Stimulated activated memory B cell treated with anti-CD40 and anti-IgM and Interleukin-4, amounts not matched to agents 10 μg/mL and 1 μg/mL and 100 μg/mL, for 72 hours (primary cell): ENCODE results near the gene ABHD14A.

ENCODE experiments used
- ATAC-seq: fragments of 150-1000 bp; cut with Tn5 transposase; 2 replicates; pipeline ENCODE4 v1.10.0; 2021
- H3K27ac Mint-ChIP-seq: one replicate; pipeline ENCODE4 v1.8.0; 2022; ENCODE audit warnings: mild to moderate bottlenecking, mixed read lengths
- H3K27me3 Mint-ChIP-seq: one replicate; pipeline ENCODE4 v1.8.0; 2022; ENCODE audit warnings: mixed read lengths
- H3K36me3 Mint-ChIP-seq: one replicate; pipeline ENCODE4 v1.8.0; 2022; ENCODE audit warnings: mixed read lengths
- H3K4me1 Mint-ChIP-seq: one replicate; pipeline ENCODE4 v1.8.0; 2022; ENCODE audit warnings: mixed read lengths
- H3K4me3 Mint-ChIP-seq: one replicate; pipeline ENCODE4 v1.8.0; 2022; ENCODE audit warnings: mild to moderate bottlenecking, moderate library complexity, mixed read lengths
- H3K9me3 Mint-ChIP-seq: one replicate; pipeline ENCODE4 v1.8.0; 2022; ENCODE audit warnings: mixed read lengths

The ABHD14A gene

GRCh38 chr3:51937014-51937413 lies 37.9 kb upstream of the ABHD14A start:
- Mint-ChIP-seq H3K27ac (peak overlapping the region; percentile 11), H3K4me1 (peaks cover 30% of the 10 kb centered on the region), H3K9me3 (no peaks in the 10 kb centered on the region), H3K4me3 (no peak overlapping the region), H3K36me3 (peaks cover 69% of the 10 kb centered on the region), H3K27me3 (no peaks in the 10 kb centered on the region)
- ATAC-seq = no peak

- peak overlapping the region; percentile 11 for H3K27ac Mint-ChIP-seq
- no peaks in the 10 kb centered on the region for H3K27me3 Mint-ChIP-seq
- H3K4me3 Mint-ChIP-seq = no peak overlapping the region
- H3K9me3 Mint-ChIP-seq = no peaks in the 10 kb centered on the region
- ATAC-seq = no peak
- peaks cover 65% of the 10 kb centered on the region for H3K36me3 Mint-ChIP-seq
- H3K4me1 Mint-ChIP-seq = peaks cover 38% of the 10 kb centered on the region
These were observed 37.0 kb upstream of the ABHD14A start for GRCh38 chr3:51937611-51938450.

- peaks cover 54% of the 10 kb centered on the region for H3K36me3 Mint-ChIP-seq
- no peaks in the 10 kb centered on the region for H3K9me3 Mint-ChIP-seq
- no peak for ATAC-seq
- peaks cover 42% of the 10 kb centered on the region for H3K4me1 Mint-ChIP-seq
- peak overlapping the region; percentile 11 for H3K27ac Mint-ChIP-seq
- H3K27me3 Mint-ChIP-seq = no peaks in the 10 kb centered on the region
- H3K4me3 Mint-ChIP-seq = peak overlapping the region; percentile 34
These were observed 36.0 kb upstream of the ABHD14A start for GRCh38 chr3:51938780-51939425.

- Mint-ChIP-seq H3K4me3 (peak overlapping the region; percentile 91), H3K4me1 (peaks cover 42% of the 10 kb centered on the region), H3K36me3 (peaks cover 50% of the 10 kb centered on the region), H3K27ac (peak overlapping the region; percentile 88), H3K27me3 (no peaks in the 10 kb centered on the region), H3K9me3 (no peaks in the 10 kb centered on the region)
- ATAC-seq = no peak
These were observed 34.0 kb upstream of the ABHD14A start for GRCh38 chr3:51940648-51941462.

- ATAC-seq = no peak
- H3K4me3 Mint-ChIP-seq = peak overlapping the region; percentile 91
- H3K27me3 Mint-ChIP-seq = no peaks in the 10 kb centered on the region
- H3K4me1 Mint-ChIP-seq = peaks cover 42% of the 10 kb centered on the region
- H3K27ac Mint-ChIP-seq = peak overlapping the region; percentile 88
- H3K36me3 Mint-ChIP-seq = peaks cover 49% of the 10 kb centered on the region
- H3K9me3 Mint-ChIP-seq = no peaks in the 10 kb centered on the region
These were observed 33.4 kb upstream of the ABHD14A start for GRCh38 chr3:51941463-51941797.

- Mint-ChIP-seq H3K27me3 (no peaks in the 10 kb centered on the region), H3K9me3 (no peaks in the 10 kb centered on the region), H3K36me3 (peaks cover 49% of the 10 kb centered on the region), H3K4me3 (peak within 1 kb of the TSS; percentile 91), H3K4me1 (peaks cover 42% of the 10 kb centered on the region), H3K27ac (peak within 1 kb of the TSS; percentile 88)
- peak; percentile 96 for ATAC-seq
These were observed 32.9 kb upstream of the ABHD14A start, which contains the start of the genes PARP3 and RRP9 for GRCh38 chr3:51941798-51942602. TSS of gene PARP3 (plus strand) at chr3:51942363. CDS start at chr3:51943356, 993 bp downstream. TSS of gene RRP9 (minus strand) at chr3:51941904. CDS start at chr3:51941867, 37 bp downstream.

- peak; percentile 56 for ATAC-seq
- H3K27me3 Mint-ChIP-seq = no peaks in the 10 kb centered on the region
- no peaks in the 10 kb centered on the region for H3K9me3 Mint-ChIP-seq
- peaks cover 42% of the 10 kb centered on the region for H3K4me1 Mint-ChIP-seq
- H3K36me3 Mint-ChIP-seq = peaks cover 49% of the 10 kb centered on the region
- H3K4me3 Mint-ChIP-seq = peak overlapping the region; percentile 91
- H3K27ac Mint-ChIP-seq = peak overlapping the region; percentile 88
These were observed 32.0 kb upstream of the ABHD14A start for GRCh38 chr3:51942603-51943450.

GRCh38 chr3:51943451-51944391 lies 31.1 kb upstream of the ABHD14A start:
- Mint-ChIP-seq H3K27ac (peak overlapping the region; percentile 88), H3K4me3 (no peak overlapping the region), H3K36me3 (peaks cover 42% of the 10 kb centered on the region)

GRCh38 chr3:51944451-51945021 lies 30.3 kb upstream of the ABHD14A start:
- H3K36me3 Mint-ChIP-seq = peaks cover 35% of the 10 kb centered on the region
- H3K27me3 Mint-ChIP-seq = no peaks in the 10 kb centered on the region
- no peak for ATAC-seq
- peaks cover 34% of the 10 kb centered on the region for H3K4me1 Mint-ChIP-seq
- no peaks in the 10 kb centered on the region for H3K9me3 Mint-ChIP-seq
- H3K4me3 Mint-ChIP-seq = no peak overlapping the region
- no peak overlapping the region for H3K27ac Mint-ChIP-seq

More at GRCh38 chr3:51943451-51944391, 31.1 kb upstream of the ABHD14A start:
- peaks cover 42% of the 10 kb centered on the region for H3K4me1 Mint-ChIP-seq
- no peaks in the 10 kb centered on the region for H3K27me3 Mint-ChIP-seq
- no peaks in the 10 kb centered on the region for H3K9me3 Mint-ChIP-seq
- ATAC-seq = no peak

GRCh38 chr3:51945031-51945840 lies 29.6 kb upstream of the ABHD14A start:
- Mint-ChIP-seq H3K27me3 (no peaks in the 10 kb centered on the region), H3K9me3 (no peaks in the 10 kb centered on the region), H3K36me3 (peaks cover 35% of the 10 kb centered on the region), H3K4me3 (no peak overlapping the region), H3K4me1 (peaks cover 27% of the 10 kb centered on the region), H3K27ac (no peak overlapping the region)
- no peak for ATAC-seq

GRCh38 chr3:51945926-51946705 lies 28.7 kb upstream of the ABHD14A start:
- peaks cover 18% of the 10 kb centered on the region for H3K4me1 Mint-ChIP-seq
- no peak overlapping the region for H3K4me3 Mint-ChIP-seq
- no peaks in the 10 kb centered on the region for H3K27me3 Mint-ChIP-seq
- H3K27ac Mint-ChIP-seq = no peak overlapping the region
- ATAC-seq = no peak
- H3K36me3 Mint-ChIP-seq = peaks cover 35% of the 10 kb centered on the region
- no peaks in the 10 kb centered on the region for H3K9me3 Mint-ChIP-seq
